WERI-Rb-1 (cell line): ENCODE data around the gene TRAK2.

Experiments
- DNase-seq: peaks from one replicate; pipeline ENCODE4 v3.0.0-alpha.2; 2020
- H3K27ac ChIP-seq: fragments of 250-450 bp; sonication (Bioruptor Pico); 2 replicates; pipeline ENCODE4 v1.5.1; 2020; ENCODE audit warnings: mild to moderate bottlenecking, moderate library complexity
- H3K27me3 ChIP-seq: fragments of 250-450 bp; sonication (Bioruptor Pico); 2 replicates; pipeline ENCODE4 v1.5.1; 2021; ENCODE audit warnings: mild to moderate bottlenecking, low read depth, moderate library complexity; ENCODE audit not compliant: insufficient read depth, severe bottlenecking
- H3K36me3 ChIP-seq: fragments of 250-450 bp; sonication (Bioruptor Pico); 2 replicates; pipeline ENCODE4 v1.5.1; 2020; ENCODE audit warnings: mild to moderate bottlenecking, moderate library complexity
- H3K4me3 ChIP-seq: 2 replicates; pipeline ENCODE4 v1.5.1; 2011; ENCODE audit warnings: low read depth, mild to moderate bottlenecking, control low read depth, low read length
- H3K9me3 ChIP-seq: fragments of 250-450 bp; sonication (Bioruptor Pico); 2 replicates; pipeline ENCODE4 v1.5.1; 2021; ENCODE audit warnings: mild to moderate bottlenecking, moderate library complexity; ENCODE audit not compliant: severe bottlenecking
- CTCF ChIP-seq: IDR thresholded peaks from 2 replicates; pipeline ENCODE4 v1.5.1; 2011; ENCODE audit warnings: low read depth, mild to moderate bottlenecking, control low read depth, inconsistent platforms, low read length

TRAK2 gene

GRCh38 chr2:201342923-201343322, 108.3 kb downstream of the TRAK2 start:
- TF ChIP-seq CTCF = no peak
- no peak overlapping the region for H3K4me3 ChIP-seq
- H3K36me3 ChIP-seq = no peaks in the 10 kb centered on the region
- DNase-seq = no peak
- H3K27ac ChIP-seq = peak overlapping the region; percentile 74
- H3K27me3 ChIP-seq = no peaks in the 10 kb centered on the region
- peaks cover 5% of the 10 kb centered on the region for H3K9me3 ChIP-seq

- Histone ChIP-seq H3K4me3 (no peak overlapping the region), H3K27me3 (no peaks in the 10 kb centered on the region), H3K9me3 (peaks cover 8% of the 10 kb centered on the region), H3K27ac (no peak overlapping the region), H3K36me3 (no peaks in the 10 kb centered on the region)
- no peak for DNase-seq
- no peak for TF ChIP-seq CTCF
Measured at GRCh38 chr2:201329409-201329808, 121.8 kb downstream of the TRAK2 start.

GRCh38 chr2:201327678-201328077, 123.6 kb downstream of the TRAK2 start:
- DNase-seq = no peak
- no peak for TF ChIP-seq CTCF
- Histone ChIP-seq H3K27ac (no peak overlapping the region), H3K9me3 (peaks cover 12% of the 10 kb centered on the region), H3K36me3 (no peaks in the 10 kb centered on the region), H3K27me3 (no peaks in the 10 kb centered on the region), H3K4me3 (no peak overlapping the region)
